Hematopoietic multipotent progenitor cell treated with erythropoietin and hydrocortisone succinate and interleukin-3 and kit ligand, for 15 days (in vitro differentiated cells): ENCODE results near the gene UBE4A.
A peak's percentile ranks its signal among the peaks of the same experiment; 100 is the strongest.
"Not testable (repeated sequence)": the region's sequence is repeated elsewhere in the genome, so short reads cannot be mapped to it uniquely, and the experiment has no call there.

Experiments used
- DNase-seq: peaks from one replicate; pipeline ENCODE4 v3.0.0-alpha.2; 2015; ENCODE audit warnings: low spot score

Gene UBE4A

GRCh38 chr11:118401151-118401879, 41.9 kb downstream of the UBE4A start, which contains the start of gene ATP5MG:
Gene ATP5MG (plus strand): TSS chr11:118401606. CDS start chr11:118401666, 60 bp downstream.
- peak; percentile 96 for DNase-seq

- no peak for DNase-seq
Observed at GRCh38 chr11:118401880-118402590, 42.6 kb downstream of the UBE4A start.

GRCh38 chr11:118402594-118402993, 43.2 kb downstream of the UBE4A start:
- not testable (repeated sequence) for DNase-seq

GRCh38 chr11:118406599-118407166, 47.3 kb downstream of the UBE4A start:
- DNase-seq: no peak

- DNase-seq: no peak
Observed at GRCh38 chr11:118410055-118410745, 50.8 kb downstream of the UBE4A start.

GRCh38 chr11:118411530-118411929, 52.1 kb downstream of the UBE4A start:
- DNase-seq: no peak

- DNase-seq: no peak
Observed at GRCh38 chr11:118412921-118413320, 53.5 kb downstream of the UBE4A start.

- DNase-seq: peak; percentile 60
Observed at GRCh38 chr11:118415062-118415738, 55.8 kb downstream of the UBE4A start.

GRCh38 chr11:118415739-118416068, 56.3 kb downstream of the UBE4A start:
- peak; percentile 93 for DNase-seq

GRCh38 chr11:118416900-118417299, 57.5 kb downstream of the UBE4A start:
- not testable (repeated sequence) for DNase-seq

- no peak for DNase-seq
Observed at GRCh38 chr11:118417801-118418200, 58.4 kb downstream of the UBE4A start.

- no peak for DNase-seq
Observed at GRCh38 chr11:118418766-118419165, 59.4 kb downstream of the UBE4A start.

GRCh38 chr11:118427707-118428106, 68.3 kb downstream of the UBE4A start:
- no peak for DNase-seq

GRCh38 chr11:118430956-118431355, 71.6 kb downstream of the UBE4A start:
- no peak for DNase-seq

GRCh38 chr11:118434123-118434552, 74.7 kb downstream of the UBE4A start:
- no peak for DNase-seq

GRCh38 chr11:118434553-118435289, 75.3 kb downstream of the UBE4A start:
- no peak for DNase-seq

- DNase-seq: no peak
Observed at GRCh38 chr11:118435290-118435892, 76.0 kb downstream of the UBE4A start.

GRCh38 chr11:118435893-118436624, 76.7 kb downstream of the UBE4A start, which contains the start of gene KMT2A:
Gene KMT2A (plus strand): TSS chr11:118436492. CDS start chr11:118436513, 21 bp downstream.
- DNase-seq: peak; percentile 83

GRCh38 chr11:118436639-118437207, 77.3 kb downstream of the UBE4A start:
- peak; percentile 34 for DNase-seq
